ENCODE results near the gene DDIAS.

- TF ChIP-seq CTCF (IDR thresholded peaks at IDR 0.05), result no peak
- no peak for TF ChIP-seq POLR2A (IDR thresholded peaks at IDR 0.05)
Measured at GRCh38 chr11:82980292-82980691, 78.8 kb downstream of the DDIAS start.

All from uterus (tissue), 2 donors.